GM18498 (cell line): ENCODE results near the gene PLSCR2.
"Not testable (repeated sequence)": the region's sequence is repeated elsewhere in the genome, so short reads cannot be mapped to it uniquely, and the experiment has no call there.

Experiments
- ATAC-seq: cut with Tn5 transposase; IDR thresholded peaks from one replicate; pipeline ENCODE4 v1.9.1; 2021; ENCODE audit warnings: mild to moderate bottlenecking, moderate library complexity; ENCODE audit not compliant: unreplicated experiment

PLSCR2 gene

GRCh38 chr3:146421819-146422759 lies 47.3 kb downstream of the PLSCR2 start:
- ATAC-seq = no peak

DNA sequence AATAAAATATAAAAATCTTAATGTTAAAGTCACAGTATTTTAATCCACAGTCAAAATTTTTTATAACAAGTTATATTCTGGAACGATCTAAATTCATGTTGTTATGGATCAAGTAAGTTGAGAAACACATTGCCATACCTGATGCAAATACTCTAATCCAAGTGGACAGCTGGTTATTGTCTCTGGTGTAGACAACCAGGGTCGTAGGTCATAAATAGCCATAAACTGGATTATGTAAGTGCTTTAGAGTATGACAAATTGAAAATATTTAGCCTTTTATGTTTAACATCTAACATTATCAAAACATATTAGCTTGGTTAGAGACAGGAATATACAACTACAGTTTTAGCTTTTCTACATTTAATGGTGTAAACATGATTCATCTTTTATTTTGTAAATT lies 53.0 kb downstream of the PLSCR2 start:
- no peak for ATAC-seq

DNA sequence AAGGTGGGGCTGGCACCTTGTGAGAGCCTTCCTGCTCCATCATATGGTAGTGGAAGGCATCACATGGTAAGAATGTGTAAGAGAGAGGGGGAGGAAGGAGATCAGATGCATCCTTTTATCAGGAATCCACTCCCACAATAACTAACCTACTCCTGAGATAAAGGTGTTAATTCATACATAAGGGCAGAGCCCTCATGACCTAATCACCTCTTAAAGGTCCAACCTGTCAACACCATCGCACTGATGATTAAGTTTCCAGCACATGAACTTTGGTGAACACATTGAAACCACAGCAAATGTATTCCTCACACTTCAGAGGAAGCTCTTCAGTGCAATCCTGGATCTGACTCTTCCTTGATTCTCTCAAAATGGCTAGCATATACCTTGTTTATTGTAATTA lies 55.4 kb downstream of the PLSCR2 start:
- no peak for ATAC-seq

DNA sequence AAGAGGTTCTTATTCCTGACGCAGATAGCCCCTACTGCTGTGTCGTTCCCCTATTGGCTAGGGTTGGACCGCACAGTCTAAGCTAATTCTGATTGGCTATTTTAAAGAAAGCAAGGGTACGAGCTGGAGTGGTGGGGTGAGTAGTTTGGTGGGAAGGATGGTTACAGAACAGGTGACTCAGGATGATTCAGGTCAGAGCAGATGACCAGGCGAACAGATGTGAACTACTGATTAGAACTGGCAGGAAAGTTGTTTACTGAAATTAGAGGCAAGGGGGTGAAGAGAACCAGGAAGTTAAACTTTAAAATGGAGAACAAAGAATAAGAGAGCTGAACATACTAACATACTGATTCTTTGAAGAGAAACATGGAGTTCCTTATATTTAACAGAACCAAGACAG lies 56.6 kb downstream of the PLSCR2 start:
- ATAC-seq = not testable (repeated sequence)

DNA sequence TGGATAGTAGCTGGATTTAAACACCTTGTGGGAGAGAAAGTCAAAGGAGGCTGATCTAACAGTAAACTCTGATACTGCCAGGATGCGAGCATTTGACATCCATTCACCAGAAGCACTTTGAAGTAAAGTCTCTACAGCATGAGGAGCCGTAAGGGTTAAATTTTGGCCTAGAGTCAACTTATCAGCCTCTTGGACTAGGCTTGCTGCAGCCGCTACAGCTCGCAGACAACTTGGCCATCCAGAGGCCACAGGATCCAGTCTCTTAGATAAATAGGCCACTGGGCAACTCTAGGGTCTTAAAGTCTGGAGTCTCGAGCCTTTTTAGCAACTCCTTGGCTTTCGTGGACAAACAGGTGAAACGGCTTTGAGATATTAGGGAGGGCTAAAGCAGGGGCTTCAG lies 61.4 kb downstream of the PLSCR2 start:
- no peak for ATAC-seq

DNA sequence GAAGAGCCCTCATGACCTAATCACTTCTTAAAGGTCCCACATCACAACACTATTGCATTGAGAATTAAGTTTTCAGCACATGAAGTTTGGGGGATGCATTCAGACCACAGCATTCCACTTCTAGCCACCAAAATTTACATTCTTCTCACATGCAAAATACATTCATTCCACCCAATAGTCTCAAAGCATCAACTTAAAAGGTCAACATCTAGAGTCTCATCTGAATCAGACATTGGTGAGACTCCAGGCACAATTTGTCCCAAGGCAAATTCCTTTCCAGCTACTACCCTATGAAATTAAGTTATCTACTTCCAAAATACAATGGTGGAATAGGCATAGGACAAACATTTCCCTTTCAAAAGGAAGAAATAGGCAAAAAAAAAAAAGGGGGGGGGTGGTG lies 64.9 kb downstream of the PLSCR2 start:
- ATAC-seq = no peak

GRCh38 chr3:146403792-146404191 lies 65.6 kb downstream of the PLSCR2 start:
- no peak for ATAC-seq

DNA sequence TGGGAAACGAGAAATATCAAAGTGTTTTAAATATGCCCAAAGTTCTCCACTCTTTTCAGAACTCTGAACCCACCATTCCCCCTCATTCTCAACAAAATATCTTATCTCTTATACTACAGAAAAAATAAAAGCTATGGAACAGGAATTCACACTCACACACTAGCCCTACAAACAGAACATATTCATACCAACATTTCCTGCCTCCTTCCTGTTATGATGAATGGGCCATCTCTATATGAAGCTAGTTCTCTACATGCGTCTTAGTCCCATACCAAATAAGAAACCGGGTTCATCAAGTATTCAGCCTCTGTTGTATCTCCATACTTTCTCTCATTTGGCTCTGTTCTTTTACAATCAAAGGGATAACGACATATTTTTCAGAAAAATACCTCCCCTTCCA lies 72.6 kb downstream of the PLSCR2 start:
- no peak for ATAC-seq

GRCh38 chr3:146395164-146395563 lies 74.2 kb downstream of the PLSCR2 start:
- no peak for ATAC-seq

GRCh38 chr3:146390957-146391356 lies 78.4 kb downstream of the PLSCR2 start:
- ATAC-seq = no peak

DNA sequence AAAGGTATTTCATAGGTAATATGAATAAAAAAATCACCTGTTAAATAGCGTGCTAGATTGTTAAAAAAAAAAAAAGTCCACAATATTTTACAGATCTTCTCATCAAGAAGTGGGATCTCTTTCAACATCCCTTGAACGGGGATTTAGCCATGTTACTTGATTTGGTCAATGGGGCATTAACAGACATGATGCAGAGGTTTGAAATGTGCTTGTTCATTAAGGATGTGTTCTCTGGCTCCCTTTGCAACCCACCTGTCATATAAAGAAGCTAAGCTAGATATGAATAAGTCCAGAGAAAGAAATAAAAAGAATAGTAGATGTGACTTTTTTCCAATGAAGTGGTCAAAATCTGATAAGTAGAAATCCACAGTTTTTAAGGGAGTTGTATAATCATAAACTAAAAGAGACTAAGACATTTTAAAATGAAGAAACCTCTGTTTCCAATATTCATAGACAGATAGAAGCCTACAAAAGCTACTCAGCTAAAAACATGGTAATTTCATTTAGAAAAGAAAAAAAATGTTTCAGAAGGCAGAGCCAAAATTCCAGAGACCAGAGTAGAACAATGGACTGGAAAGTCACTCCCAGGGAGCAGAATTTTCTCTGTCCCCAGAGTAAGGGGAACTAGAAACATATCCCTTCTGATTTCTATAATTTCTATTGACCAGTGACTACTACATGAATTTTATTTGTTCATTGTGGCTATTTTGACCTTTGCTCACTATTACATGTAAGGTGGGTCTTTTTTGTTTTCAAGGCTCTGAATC lies 79.2 kb downstream of the PLSCR2 start:
- ATAC-seq = no peak

GRCh38 chr3:146387566-146387965 lies 81.8 kb downstream of the PLSCR2 start:
- ATAC-seq = no peak

DNA sequence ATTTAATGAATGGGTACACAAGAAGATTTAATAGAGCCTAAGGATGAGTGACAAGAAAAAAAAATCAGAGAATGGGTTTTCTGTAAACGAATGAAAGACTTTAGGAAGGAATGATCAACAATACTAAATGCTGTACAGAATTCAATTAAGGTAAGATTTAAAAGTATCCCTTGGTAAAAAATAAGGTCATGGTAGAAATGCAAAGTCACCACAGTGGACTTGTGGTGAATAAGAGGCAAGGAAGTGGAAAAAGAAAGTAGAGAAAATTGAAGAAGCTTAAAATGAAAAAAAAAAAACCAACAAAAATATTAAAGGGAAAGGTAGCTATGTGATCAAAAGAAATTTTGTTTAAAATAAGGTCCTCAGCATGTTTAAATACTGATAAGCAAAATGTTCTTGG lies 82.4 kb downstream of the PLSCR2 start:
- ATAC-seq = no peak

DNA sequence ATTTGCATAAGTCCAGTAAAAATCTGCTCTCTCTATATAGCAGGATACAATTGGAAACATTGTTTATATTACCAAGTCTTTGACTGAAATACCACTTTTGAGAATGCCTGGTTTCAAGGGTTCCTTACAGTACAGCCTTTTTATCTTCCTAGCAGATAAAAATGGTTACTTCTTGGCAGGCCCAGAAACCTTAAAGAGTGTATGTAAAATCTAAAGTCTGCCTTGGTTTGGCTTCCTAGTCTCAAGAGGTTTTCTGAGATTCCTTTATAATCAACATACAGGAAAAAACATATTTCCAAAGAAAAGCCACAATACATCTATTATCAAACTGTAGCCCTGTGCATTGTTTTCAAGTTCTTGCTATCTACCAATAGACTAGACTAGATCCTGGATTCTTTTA lies 84.6 kb downstream of the PLSCR2 start:
- ATAC-seq = no peak
